IMR-90 (cell line): ENCODE data around the gene OR2F1. TPM values are rescaled to one million over a fixed set of nuclear protein-coding genes. Genes with fewer than 3 reads are reported as not detected.

Experiments
- ATAC-seq: fragments of 200-7000 bp; cut with Tn5 transposase; 2 replicates; pipeline ENCODE4 v1.9.1; 2020; ENCODE audit warnings: low read depth, mild to moderate bottlenecking, moderate library complexity
- BruUV-seq: library from RNA; stranded (reverse); fragments of 400-500 nt; replicated peaks from 2 replicates; lab custom pipeline; 2021; lab: Mats Ljungman, UMichigan
- CTCF ChIA-PET: fragments of 300-600 bp; formaldehyde crosslinking; extraction: SDS; loops from one replicate; lab custom pipeline; 2021; ENCODE audit warnings: antibody characterized with exemption; lab: Yijun Ruan, JAX
- POLR2A ChIA-PET: fragments of 300-600 bp; sonication (Branson Sonifier 250); formaldehyde crosslinking; loops from one replicate; lab custom pipeline; 2022; ENCODE audit warnings: antibody characterized with exemption; ENCODE audit not compliant: unreplicated experiment; lab: Charles Lee
- DNase-seq: peaks from one replicate; pipeline ENCODE4 v3.0.0; 2013
- H2AFZ ChIP-seq: replicated peaks from 2 replicates; pipeline ENCODE3; 2013; ENCODE audit warnings: low read length, mild to moderate bottlenecking; ENCODE audit not compliant: poor library complexity
- H2AK5ac ChIP-seq: 2 replicates; pipeline ENCODE4 v1.6.1; 2013; ENCODE audit warnings: low read depth, low read length, inconsistent platforms
- H2AK9ac ChIP-seq: replicated peaks from 2 replicates; pipeline ENCODE3; 2013; ENCODE audit warnings: mild to moderate bottlenecking, low read depth, low read length, moderate library complexity; ENCODE audit not compliant: poor library complexity
- H2BK120ac ChIP-seq: 2 replicates; pipeline ENCODE4 v1.6.1; 2013; ENCODE audit warnings: low read depth, low read length, inconsistent platforms
- H2BK15ac ChIP-seq: 3 replicates; pipeline ENCODE4 v1.6.1; 2013; ENCODE audit warnings: low read depth, low read length, inconsistent platforms
- H2BK20ac ChIP-seq: 2 replicates; pipeline ENCODE4 v1.6.1; 2013; ENCODE audit warnings: low read depth, mild to moderate bottlenecking, inconsistent platforms, low read length, moderate library complexity
- H2BK5ac ChIP-seq: 2 replicates; pipeline ENCODE4 v1.6.1; 2013; ENCODE audit warnings: mild to moderate bottlenecking, low read depth, low read length, inconsistent platforms; ENCODE audit not compliant: poor library complexity, severe bottlenecking
- H3K14ac ChIP-seq: replicated peaks from 2 replicates; pipeline ENCODE4 v1.6.1; 2013; ENCODE audit warnings: low read depth, low read length, inconsistent platforms
- H3K18ac ChIP-seq: 2 replicates; pipeline ENCODE4 v1.6.1; 2013; ENCODE audit warnings: low read depth, low read length, control low read depth
- H3K23ac ChIP-seq: 2 replicates; pipeline ENCODE4 v1.6.1; 2013; ENCODE audit warnings: low read depth, low read length, inconsistent platforms
- H3K27ac ChIP-seq: 2 replicates; pipeline ENCODE4 v1.5.1; 2013; ENCODE audit warnings: mild to moderate bottlenecking, control low read depth, low read length; ENCODE audit not compliant: insufficient read depth
- H3K27me3 ChIP-seq: 2 replicates; pipeline ENCODE4 v1.6.1; 2013; ENCODE audit warnings: low read length; ENCODE audit not compliant: control insufficient read depth, insufficient read depth
- H3K36me3 ChIP-seq: 2 replicates; pipeline ENCODE4 v1.6.1; 2013; ENCODE audit warnings: low read length, mixed read lengths; ENCODE audit not compliant: control insufficient read depth, insufficient read depth
- H3K4ac ChIP-seq: 2 replicates; pipeline ENCODE4 v1.6.1; 2013; ENCODE audit warnings: low read depth, low read length, inconsistent platforms
- H3K4me1 ChIP-seq: 2 replicates; pipeline ENCODE4 v1.6.1; 2013; ENCODE audit warnings: low read length, mixed read lengths; ENCODE audit not compliant: control insufficient read depth, insufficient read depth
- H3K4me2 ChIP-seq: 2 replicates; pipeline ENCODE4 v1.6.1; 2013; ENCODE audit warnings: low read depth, mild to moderate bottlenecking, control low read depth, low read length, moderate library complexity
- H3K4me3 ChIP-seq: 2 replicates; pipeline ENCODE4 v1.5.1; 2013; ENCODE audit warnings: low read depth, mild to moderate bottlenecking, control low read depth, low read length, moderate library complexity; ENCODE audit not compliant: insufficient read depth
- H3K56ac ChIP-seq: 2 replicates; pipeline ENCODE4 v1.6.1; 2013; ENCODE audit warnings: low read length, inconsistent platforms; ENCODE audit not compliant: insufficient read depth; ENCODE audit errors: extremely low read depth
- H3K79me1 ChIP-seq, 2 experiments: 2 replicates each; pipeline ENCODE4 v1.6.1; 2013; ENCODE audit warnings: low read length in 2 of 2, inconsistent platforms in 1 of 2, low read depth in 1 of 2
- H3K9ac ChIP-seq: 2 replicates; pipeline ENCODE4 v1.6.1; 2013; ENCODE audit warnings: low read depth, low read length, control low read depth
- H3K9me1 ChIP-seq: 2 replicates; pipeline ENCODE4 v1.6.1; 2013; ENCODE audit warnings: low read length, inconsistent platforms; ENCODE audit not compliant: insufficient read depth
- H3K9me3 ChIP-seq: 2 replicates; pipeline ENCODE4 v1.6.1; 2013; ENCODE audit warnings: low read length; ENCODE audit not compliant: control insufficient read depth, insufficient read depth
- H4K20me1 ChIP-seq: 2 replicates; pipeline ENCODE4 v1.6.1; 2013; ENCODE audit warnings: low read length, inconsistent platforms; ENCODE audit not compliant: insufficient read depth
- H4K5ac ChIP-seq: 2 replicates; pipeline ENCODE4 v1.6.1; 2013; ENCODE audit warnings: mild to moderate bottlenecking, low read depth, low read length, control low read depth
- H4K8ac ChIP-seq, 2 experiments: 2 replicates each; pipeline ENCODE4 v1.6.1; 2013; ENCODE audit warnings: low read depth in 2 of 2, low read length in 2 of 2, control low read depth in 1 of 2, inconsistent platforms in 1 of 2
- H4K91ac ChIP-seq: 2 replicates; pipeline ENCODE4 v1.6.1; 2013; ENCODE audit warnings: low read depth, low read length, inconsistent platforms; ENCODE audit not compliant: insufficient read depth
- CEBPB ChIP-seq: IDR thresholded peaks from 2 replicates; pipeline ENCODE4 v1.6.1; 2012; ENCODE audit warnings: low read depth, low read length, improper control_type of control experiment
- CTCF ChIP-seq: conservative IDR thresholded peaks from 2 replicates; pipeline ENCODE4 v1.5.1; 2012; ENCODE audit warnings: mild to moderate bottlenecking, low read depth, low read length, improper control_type of control experiment
- FOS ChIP-seq: fragments of 150-350 bp; IDR thresholded peaks from 2 replicates; pipeline ENCODE4 v1.6.1; 2016; ENCODE audit warnings: low read depth, low read length
- MAFK ChIP-seq: IDR thresholded peaks from 2 replicates; pipeline ENCODE4 v1.6.1; 2012; ENCODE audit warnings: low read depth, low read length, improper control_type of control experiment
- MAZ ChIP-seq: IDR thresholded peaks from 2 replicates; pipeline ENCODE4 v1.6.1; 2012; ENCODE audit warnings: low read depth, mild to moderate bottlenecking, low read length, improper control_type of control experiment, moderate library complexity, borderline replicate concordance
- NFE2L2 ChIP-seq: fragments of 150-350 bp; IDR thresholded peaks from 2 replicates; pipeline ENCODE4 v1.6.1; 2016; ENCODE audit warnings: low read depth, mild to moderate bottlenecking, low read length
- RCOR1 ChIP-seq: IDR thresholded peaks from 2 replicates; pipeline ENCODE4 v1.6.1; 2012; ENCODE audit warnings: mild to moderate bottlenecking, low read length, improper control_type of control experiment; ENCODE audit not compliant: insufficient replicate concordance
- WGBS, 2 experiments: methylation state at CpG; one replicate each; pipeline versions ENCODE4 v1.1.5 to v1.1.7; 2013; ENCODE audit warnings: missing lambda C conversion rate in 2 of 2; ENCODE audit not compliant: insufficient read length in 1 of 2; ENCODE audit errors: extremely low coverage in 2 of 2; 5-methylcytosine and 5-hydroxymethylcytosine counted together
- dilution Hi-C: fragments of 300-500 bp; cut with HindIII; formaldehyde crosslinking; loops from one replicate; pipeline ENCODE4 v1.14.3; 2018; ENCODE audit warnings: low sequenced_read_pairs; ENCODE audit not compliant: unreplicated experiment
- in situ Hi-C: fragments of 300-500 bp; cut with MboI; formaldehyde crosslinking; loops from 3 replicates; pipeline ENCODE4 v1.14.3; 2019; ENCODE audit warnings: low sequenced_read_pairs, inconsistent platforms, mixed read lengths
- intact Hi-C: fragments of 100-400 bp; cut with micrococcal nuclease; formaldehyde crosslinking; loops from 2 replicates; pipeline ENCODE4 v1.10.0; 2022
- polyA plus RNA-seq, 3 experiments: library from polyadenylated mRNA; depleted of rRNA; stranded (reverse); fragments of >200 nt; gene quantifications; 2 replicates each; pipeline ENCODE4 v1.2.3, GENCODE V29; 2012; ENCODE audit warnings: low replicate concordance in 1 of 3
- total RNA-seq: library from RNA; depleted of rRNA; stranded (reverse); fragments of >200 nt; gene quantifications from 2 replicates; pipeline ENCODE4 v1.2.3, GENCODE V29; 2012

The OR2F1 gene
- total and polyA plus RNA-seq, 2 of the 4 experiments (the other 2 are of a cell fraction): not detected

- no TSS peak for BruUV-seq
- no peaks in the 10 kb centered on the region for H3K9me3 ChIP-seq
- peak within 1 kb of the TSS; percentile 82 for H2BK5ac ChIP-seq
- H3K56ac ChIP-seq: peak within 1 kb of the TSS; percentile 48; the same call in 1 of the 2 replicates
- H3K27ac ChIP-seq: peak within 1 kb of the TSS; percentile 86
- ChIA-PET CTCF (interaction anchor here (0.5 to 1.0 kb wide), 3 partner anchors 15 to 196 kb away, joined by 3 to 4 read pairs (median 3); no protein-coding TSS in a partner anchor), POLR2A (no interaction called here)
- H3K4ac ChIP-seq: peak within 1 kb of the TSS; percentile 80
- peak within 1 kb of the TSS; percentile 93 for H4K91ac ChIP-seq
- ATAC-seq (peak; percentile 86), DNase-seq (peak; percentile 84)
- H3K4me1 ChIP-seq: peaks cover 21% of the 10 kb centered on the region
- peak within 1 kb of the TSS; percentile 97 for H2BK15ac ChIP-seq
- H2AFZ ChIP-seq: no peak within 1 kb of the TSS
- peak within 1 kb of the TSS; percentile 97 for H4K5ac ChIP-seq
- in situ Hi-C loops: no loop called here
- H3K9ac ChIP-seq: peak within 1 kb of the TSS; percentile 27; the same call in 1 of the 2 replicates
- no CpG with 5 or more reads among the region's 3 CpGs for WGBS, 2 experiments
- peak within 1 kb of the TSS; percentile 97 for H3K18ac ChIP-seq
- no peaks in the 10 kb centered on the region for H3K27me3 ChIP-seq
- H3K4me2 ChIP-seq: peak within 1 kb of the TSS; percentile 48
- H3K23ac ChIP-seq: peak within 1 kb of the TSS; percentile 78
- H3K79me1 ChIP-seq: no peaks in the 10 kb centered on the region
- H2BK120ac ChIP-seq: peak within 1 kb of the TSS; percentile 89
- peak within 1 kb of the TSS; percentile 83 to 98 for H4K8ac ChIP-seq
- H3K36me3 ChIP-seq: no peaks in the 10 kb centered on the region
- H2AK9ac ChIP-seq: no peak within 1 kb of the TSS
- H3K4me3 ChIP-seq: no peak within 1 kb of the TSS
- H2BK20ac ChIP-seq: peak within 1 kb of the TSS; percentile 88
- dilution Hi-C loops: no loop called here
- H4K20me1 ChIP-seq: no peaks in the 10 kb centered on the region
- peak within 1 kb of the TSS; percentile 67 for H2AK5ac ChIP-seq
- peaks cover 10% of the 10 kb centered on the region for H3K9me1 ChIP-seq
- H3K14ac ChIP-seq: peak within 1 kb of the TSS; percentile 63
- intact Hi-C loops: loop anchor here (5.0 kb wide), 2 partner anchors 32 to 43 kb away; partner anchors contain the start of gene TCAF1
- TF ChIP-seq MAZ (no peak), CEBPB (no peak), NFE2L2 (no peak), CTCF (no peak), FOS (no peak), RCOR1 (no peak), MAFK (peak; percentile 100)
Observed at GRCh38 chr7:143934526-143935325, 19.9 kb upstream of the OR2F1 start, which contains the start of gene OR2F2. OR2F2 (plus strand) TSS chr7:143935233; CDS start chr7:143935233, 0 bp downstream.
